Stimulated activated naive CD4-positive, alpha-beta T cell (primary cell): ENCODE measurements around the gene C14orf119.

ENCODE experiments used
- DNase-seq, 6 experiments: peaks; one replicate each; lab custom pipeline; 2025; lab: John Stamatoyannopoulos, UW

The C14orf119 gene

GRCh38 chr14:23149745-23150144 lies 54.4 kb downstream of the C14orf119 start:
- no peak for DNase-seq
